Measurements from ENCODE around the gene AMPD3.

DNA sequence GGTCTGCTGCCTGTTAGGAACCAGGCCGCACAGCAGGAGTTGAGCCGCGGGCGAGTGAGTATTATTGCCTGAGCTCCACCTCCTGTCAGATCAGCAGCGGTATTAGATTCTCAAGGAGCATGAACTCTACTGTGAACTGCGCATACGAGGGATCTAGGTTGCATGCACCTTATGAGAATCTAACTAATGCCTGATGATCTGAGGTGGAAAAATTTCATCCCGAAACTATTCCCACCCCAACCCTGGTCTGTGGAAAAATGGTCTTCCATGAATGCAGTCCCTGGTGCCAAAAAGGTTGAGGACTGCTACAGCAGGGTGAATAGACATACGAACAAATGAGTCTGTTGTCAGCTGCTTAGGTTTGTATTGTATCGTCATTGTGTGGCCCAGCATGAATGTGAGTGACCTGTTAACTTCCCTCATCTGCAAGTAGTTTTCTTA lies 56.1 kb downstream of the AMPD3 start:
- no peak for TF ChIP-seq EZH2phosphoT487 (IDR thresholded peaks at IDR 0.05; ENCODE audit: low read length)
- TF ChIP-seq, protein P1, sequence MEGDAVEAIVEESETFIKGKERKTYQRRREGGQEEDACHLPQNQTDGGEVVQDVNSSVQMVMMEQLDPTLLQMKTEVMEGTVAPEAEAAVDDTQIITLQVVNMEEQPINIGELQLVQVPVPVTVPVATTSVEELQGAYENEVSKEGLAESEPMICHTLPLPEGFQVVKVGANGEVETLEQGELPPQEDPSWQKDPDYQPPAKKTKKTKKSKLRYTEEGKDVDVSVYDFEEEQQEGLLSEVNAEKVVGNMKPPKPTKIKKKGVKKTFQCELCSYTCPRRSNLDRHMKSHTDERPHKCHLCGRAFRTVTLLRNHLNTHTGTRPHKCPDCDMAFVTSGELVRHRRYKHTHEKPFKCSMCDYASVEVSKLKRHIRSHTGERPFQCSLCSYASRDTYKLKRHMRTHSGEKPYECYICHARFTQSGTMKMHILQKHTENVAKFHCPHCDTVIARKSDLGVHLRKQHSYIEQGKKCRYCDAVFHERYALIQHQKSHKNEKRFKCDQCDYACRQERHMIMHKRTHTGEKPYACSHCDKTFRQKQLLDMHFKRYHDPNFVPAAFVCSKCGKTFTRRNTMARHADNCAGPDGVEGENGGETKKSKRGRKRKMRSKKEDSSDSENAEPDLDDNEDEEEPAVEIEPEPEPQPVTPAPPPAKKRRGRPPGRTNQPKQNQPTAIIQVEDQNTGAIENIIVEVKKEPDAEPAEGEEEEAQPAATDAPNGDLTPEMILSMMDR (IDR thresholded peaks at IDR 0.05; ENCODE audit: low read length) = no peak
- no peak for TF ChIP-seq EZH2 (optimal IDR thresholded peaks at IDR 0.05; ENCODE audit: low read depth, low read length)

All from MM.1S (cell line).